DND-41 (cell line): Measurements from ENCODE around the gene DYNLRB1.

Experiments used
- ATAC-seq: fragments of 200-7000 bp; cut with Tn5 transposase; 3 replicates; pipeline ENCODE4 v1.9.1; 2021; ENCODE audit warnings: low read depth; ENCODE audit not compliant: insufficient read depth
- DNase-seq: peaks from one replicate; pipeline ENCODE4 v3.0.0-alpha.2; 2020
- H2AFZ ChIP-seq: 2 replicates; pipeline ENCODE4 v1.6.0; 2012; ENCODE audit warnings: low read depth, low read length
- H3K27ac ChIP-seq: 2 replicates; pipeline ENCODE4 v1.5.1; 2012; ENCODE audit warnings: low read length, inconsistent platforms
- H3K27me3 ChIP-seq: fragments of 200-600 bp; sonication (generic); 2 replicates; pipeline ENCODE4 v1.6.0; 2012; ENCODE audit warnings: low read length, mild to moderate bottlenecking, inconsistent platforms; ENCODE audit not compliant: insufficient read depth, poor library complexity
- H3K36me3 ChIP-seq: 2 replicates; pipeline ENCODE4 v1.5.1; 2012; ENCODE audit warnings: low read length, inconsistent platforms; ENCODE audit not compliant: insufficient read depth
- H3K4me1 ChIP-seq: 2 replicates; pipeline ENCODE4 v1.5.1; 2012; ENCODE audit warnings: mild to moderate bottlenecking, low read length; ENCODE audit not compliant: insufficient read depth
- H3K4me2 ChIP-seq: 2 replicates; pipeline ENCODE4 v1.6.0; 2012; ENCODE audit warnings: mild to moderate bottlenecking, moderate library complexity, low read length, inconsistent platforms; ENCODE audit not compliant: insufficient read depth
- H3K4me3 ChIP-seq, 2 experiments: fragments of 200-600 bp in 1 of 2; shearing (Covaris generic) in 1 of 2; 2 replicates each; pipeline ENCODE4 v1.5.1; 2012 to 2016; ENCODE audit warnings: inconsistent platforms in 2 of 2, low read length in 2 of 2, mild to moderate bottlenecking in 2 of 2, low read depth in 1 of 2, moderate library complexity in 1 of 2
- H3K79me2 ChIP-seq: 2 replicates; pipeline ENCODE4 v1.6.0; 2012; ENCODE audit warnings: low read length, inconsistent platforms; ENCODE audit not compliant: insufficient read depth
- H3K9ac ChIP-seq: 2 replicates; pipeline ENCODE4 v1.6.0; 2012; ENCODE audit warnings: low read depth, mild to moderate bottlenecking, inconsistent platforms, low read length, moderate library complexity
- H3K9me3 ChIP-seq: 2 replicates; pipeline ENCODE4 v1.5.1; 2012; ENCODE audit warnings: low read length, moderate library complexity, mild to moderate bottlenecking, inconsistent platforms; ENCODE audit not compliant: insufficient read depth, severe bottlenecking
- H4K20me1 ChIP-seq: 2 replicates; pipeline ENCODE4 v1.6.0; 2012; ENCODE audit warnings: low read length; ENCODE audit not compliant: insufficient read depth
- EZH2 ChIP-seq: IDR thresholded peaks from 3 replicates; pipeline ENCODE4 v1.6.1; 2012; ENCODE audit warnings: borderline replicate concordance, low read depth, mild to moderate bottlenecking, moderate library complexity, low read length, inconsistent platforms; ENCODE audit not compliant: severe bottlenecking
- TF ChIP-seq, protein P1 (sequence below): IDR thresholded peaks from 2 replicates; pipeline ENCODE4 v1.5.1; 2012; ENCODE audit warnings: borderline replicate concordance, low read length, moderate library complexity, mild to moderate bottlenecking; ENCODE audit not compliant: poor library complexity, severe bottlenecking; ENCODE audit errors: extremely low read depth

The DYNLRB1 gene

GRCh38 chr20:34541917-34542316, 25.7 kb downstream of the DYNLRB1 start:
- TF ChIP-seq EZH2 = no peak
- TF ChIP-seq, protein P1, sequence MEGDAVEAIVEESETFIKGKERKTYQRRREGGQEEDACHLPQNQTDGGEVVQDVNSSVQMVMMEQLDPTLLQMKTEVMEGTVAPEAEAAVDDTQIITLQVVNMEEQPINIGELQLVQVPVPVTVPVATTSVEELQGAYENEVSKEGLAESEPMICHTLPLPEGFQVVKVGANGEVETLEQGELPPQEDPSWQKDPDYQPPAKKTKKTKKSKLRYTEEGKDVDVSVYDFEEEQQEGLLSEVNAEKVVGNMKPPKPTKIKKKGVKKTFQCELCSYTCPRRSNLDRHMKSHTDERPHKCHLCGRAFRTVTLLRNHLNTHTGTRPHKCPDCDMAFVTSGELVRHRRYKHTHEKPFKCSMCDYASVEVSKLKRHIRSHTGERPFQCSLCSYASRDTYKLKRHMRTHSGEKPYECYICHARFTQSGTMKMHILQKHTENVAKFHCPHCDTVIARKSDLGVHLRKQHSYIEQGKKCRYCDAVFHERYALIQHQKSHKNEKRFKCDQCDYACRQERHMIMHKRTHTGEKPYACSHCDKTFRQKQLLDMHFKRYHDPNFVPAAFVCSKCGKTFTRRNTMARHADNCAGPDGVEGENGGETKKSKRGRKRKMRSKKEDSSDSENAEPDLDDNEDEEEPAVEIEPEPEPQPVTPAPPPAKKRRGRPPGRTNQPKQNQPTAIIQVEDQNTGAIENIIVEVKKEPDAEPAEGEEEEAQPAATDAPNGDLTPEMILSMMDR = no peak
- H3K79me2 ChIP-seq = no peaks in the 10 kb centered on the region
- H3K9me3 ChIP-seq = no peaks in the 10 kb centered on the region
- no peak overlapping the region for H3K9ac ChIP-seq
- H3K4me3 ChIP-seq = no peak overlapping the region
- ATAC-seq (no peak), DNase-seq (no peak)
- peaks cover 57% of the 10 kb centered on the region for H3K36me3 ChIP-seq
- peaks cover 8% of the 10 kb centered on the region; the same call in 1 of the 2 replicates for H4K20me1 ChIP-seq
- no peaks in the 10 kb centered on the region for H3K4me1 ChIP-seq
- H2AFZ ChIP-seq = no peak overlapping the region
- H3K27ac ChIP-seq = no peak overlapping the region
- H3K27me3 ChIP-seq = no peaks in the 10 kb centered on the region
- no peak overlapping the region for H3K4me2 ChIP-seq

- Histone ChIP-seq H3K27me3 (no peaks in the 10 kb centered on the region), H2AFZ (no peak overlapping the region), H3K9me3 (no peaks in the 10 kb centered on the region), H3K36me3 (peaks cover 52% of the 10 kb centered on the region), H4K20me1 (peaks cover 6% of the 10 kb centered on the region; the same call in 1 of the 2 replicates), H3K27ac (no peak overlapping the region), H3K4me1 (no peaks in the 10 kb centered on the region), H3K9ac (no peak overlapping the region), H3K4me2 (no peak overlapping the region), H3K4me3 (no peak overlapping the region), H3K79me2 (no peaks in the 10 kb centered on the region)
- ATAC-seq (no peak), DNase-seq (no peak)
- TF ChIP-seq, protein P1 = no peak
- no peak for TF ChIP-seq EZH2
Observed at GRCh38 chr20:34542439-34542838, 26.2 kb downstream of the DYNLRB1 start.

DNA sequence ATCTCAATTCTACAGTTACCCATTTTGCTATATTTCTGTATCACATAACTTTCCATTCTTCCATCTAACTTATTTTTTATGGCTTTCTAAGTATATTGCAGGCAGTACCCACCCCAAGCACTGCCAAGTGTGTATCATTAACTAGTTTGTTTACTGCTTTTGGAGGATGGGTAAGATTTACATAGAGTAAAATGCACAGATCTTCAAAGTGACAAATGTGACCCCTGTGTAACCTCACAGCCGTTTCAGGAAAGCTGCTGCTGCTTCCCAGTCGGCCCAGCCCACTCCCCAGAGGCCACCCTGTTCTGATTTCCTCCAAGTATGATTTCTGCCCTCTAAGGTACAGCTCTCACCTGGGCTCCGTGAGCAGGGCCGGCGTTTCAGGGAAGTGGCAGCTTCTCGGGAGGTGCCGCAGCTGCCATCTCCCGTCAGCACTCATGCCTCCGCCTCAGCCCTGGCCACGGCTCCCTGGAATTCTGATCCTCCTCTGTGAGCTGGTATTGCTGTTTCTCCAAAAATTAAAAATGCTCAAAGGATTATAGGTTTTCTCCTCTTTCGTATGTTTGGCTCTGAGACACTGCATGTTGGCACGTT, 27.3 kb downstream of the DYNLRB1 start:
- DNase-seq = no peak
- H3K27me3 ChIP-seq = no peaks in the 10 kb centered on the region

More for the DNA sequence above, 27.3 kb downstream of the DYNLRB1 start:
- Histone ChIP-seq H3K9ac (no peak overlapping the region), H2AFZ (no peak overlapping the region), H3K4me1 (no peaks in the 10 kb centered on the region), H3K27ac (no peak overlapping the region), H3K36me3 (peaks cover 40% of the 10 kb centered on the region), H3K4me2 (no peak overlapping the region), H3K79me2 (no peaks in the 10 kb centered on the region), H3K4me3 (no peak overlapping the region), H4K20me1 (peaks cover 3% of the 10 kb centered on the region; the same call in 1 of the 2 replicates), H3K9me3 (no peaks in the 10 kb centered on the region)
- no peak for ATAC-seq
- TF ChIP-seq, protein P1 = no peak
- TF ChIP-seq EZH2 = no peak
